GM21529 (cell line): ENCODE results near the gene FGF14.

ENCODE experiments used
- ATAC-seq: cut with Tn5 transposase; IDR thresholded peaks from one replicate; pipeline ENCODE4 v1.9.1; 2021; ENCODE audit not compliant: unreplicated experiment

Gene FGF14

DNA sequence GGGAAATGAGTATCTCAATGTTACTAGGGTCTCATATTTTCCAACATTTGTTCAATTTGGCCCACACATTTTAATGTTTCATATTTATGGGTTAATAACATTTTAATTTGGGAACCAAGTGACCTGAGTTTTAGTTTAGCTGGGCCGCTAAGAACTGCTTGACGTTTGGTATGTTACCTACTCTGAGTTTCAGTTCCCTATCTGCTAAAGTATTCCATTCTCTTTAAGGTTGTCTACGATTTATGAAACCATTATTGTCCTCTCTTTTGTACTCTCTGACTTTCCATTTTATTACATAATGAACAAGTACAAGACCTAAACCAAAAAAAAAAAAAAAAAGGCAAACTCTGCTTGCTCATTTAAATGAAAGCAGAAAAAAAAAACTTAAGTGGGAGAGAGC is 89.9 kb downstream of the FGF14 start:
- no peak for ATAC-seq

DNA sequence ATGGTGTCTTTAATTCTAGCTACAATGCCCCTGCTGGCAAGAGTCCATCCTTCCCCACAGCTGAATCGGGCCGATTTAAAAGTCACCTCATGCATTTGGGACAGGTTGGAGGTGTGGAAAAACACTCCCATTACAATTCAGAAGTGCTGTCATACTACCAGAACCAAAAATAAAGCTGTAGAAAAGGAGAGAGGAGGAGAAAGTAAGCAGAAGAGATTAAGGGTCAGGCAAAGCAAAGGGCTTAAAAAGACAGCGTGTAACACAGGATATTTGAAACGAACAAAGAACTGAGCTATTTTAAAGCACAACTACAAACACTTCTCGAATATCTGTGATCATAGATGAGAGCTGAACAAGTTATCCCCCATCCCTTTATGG is 90.4 kb downstream of the FGF14 start:
- no peak for ATAC-seq

- ATAC-seq: no peak
Observed at GRCh38 chr13:102310691-102311418, 91.0 kb downstream of the FGF14 start.

GRCh38 chr13:102309110-102309509 is 92.7 kb downstream of the FGF14 start:
- no peak for ATAC-seq

- ATAC-seq: no peak
Observed at GRCh38 chr13:102302534-102302933, 99.3 kb downstream of the FGF14 start.

GRCh38 chr13:102300379-102300778 is 101.5 kb downstream of the FGF14 start:
- no peak for ATAC-seq

DNA sequence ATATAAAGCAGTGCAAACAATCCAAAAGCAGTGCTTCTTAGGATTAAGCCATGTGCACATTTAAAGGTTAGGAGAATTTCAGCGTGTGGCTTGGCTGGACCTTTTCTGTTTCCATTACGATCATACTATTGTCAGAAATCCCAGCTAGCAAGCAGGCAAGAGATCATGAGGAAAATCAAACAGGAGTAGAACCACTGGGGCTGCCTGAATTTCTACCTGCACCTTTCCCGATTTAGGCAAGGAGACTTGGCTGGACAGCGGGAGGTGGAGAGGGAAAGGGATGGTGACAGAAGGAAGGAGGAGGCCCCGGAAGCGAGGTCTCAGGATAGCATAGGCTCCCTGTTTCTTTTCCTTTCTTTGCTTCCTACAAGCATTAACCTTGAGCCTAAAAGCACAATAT is 102.5 kb downstream of the FGF14 start:
- ATAC-seq: no peak

GRCh38 chr13:102298051-102298450 is 103.8 kb downstream of the FGF14 start:
- no peak for ATAC-seq

DNA sequence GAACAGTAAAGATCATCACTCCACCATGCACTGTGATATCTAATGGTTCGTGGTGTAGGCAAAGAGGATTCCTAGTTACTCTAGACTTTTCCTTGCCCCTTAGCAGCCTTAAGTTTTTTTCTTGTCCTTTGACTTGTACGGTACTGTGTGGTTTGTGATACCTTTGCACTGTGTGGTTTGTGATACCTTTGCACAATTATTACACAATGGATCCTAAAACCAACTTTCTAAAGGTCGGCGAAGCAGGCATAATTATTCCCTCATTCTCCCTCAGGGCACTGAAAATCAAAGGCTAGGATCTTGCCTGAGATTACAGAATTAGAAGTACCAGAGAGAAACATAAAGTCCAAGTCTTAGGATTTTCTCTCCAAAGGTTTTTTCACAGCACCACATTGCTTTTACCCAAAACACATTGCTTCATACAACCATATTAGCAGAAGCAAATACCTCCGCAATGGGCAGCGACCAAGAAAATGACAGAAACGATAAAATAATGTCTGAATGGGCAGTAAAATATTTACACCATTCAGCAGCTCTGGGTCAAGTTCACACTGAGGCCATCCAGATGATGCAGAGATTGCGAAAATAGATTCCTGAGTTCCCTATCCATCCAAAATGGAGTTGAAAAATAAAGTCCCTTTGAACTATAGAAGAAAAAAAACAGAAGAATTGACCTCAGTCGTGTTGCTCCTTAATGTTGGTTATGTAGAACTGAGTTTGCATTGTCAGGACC is 106.4 kb downstream of the FGF14 start:
- no peak for ATAC-seq

DNA sequence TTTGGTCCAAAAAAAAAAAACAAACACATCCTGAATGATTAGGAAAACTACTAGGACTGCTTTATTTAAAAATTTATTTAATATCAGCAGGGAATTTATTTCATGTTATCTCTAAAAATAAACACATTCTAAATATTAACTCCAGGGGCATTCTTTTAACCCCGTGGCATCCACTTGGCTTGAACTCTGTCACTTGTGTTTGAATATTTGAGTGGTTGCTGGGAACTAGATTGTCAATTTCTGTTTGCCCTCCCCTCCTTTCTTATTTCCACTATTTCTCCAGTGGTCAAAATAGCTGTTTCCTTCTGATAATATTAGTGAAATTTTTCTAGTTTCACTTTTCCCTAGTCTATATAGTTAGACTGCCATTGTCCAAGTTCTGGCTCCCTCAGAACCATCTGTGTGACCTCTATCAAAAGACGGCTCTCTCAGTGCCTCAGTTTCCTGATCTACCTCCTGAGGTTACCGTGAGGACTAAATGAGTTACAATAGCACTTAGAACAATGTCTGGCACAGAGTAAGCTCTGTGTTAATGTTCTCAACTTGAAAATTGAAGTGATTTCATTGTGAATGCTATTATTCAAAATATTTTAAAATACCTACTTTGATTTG is 107.3 kb downstream of the FGF14 start:
- ATAC-seq: no peak

GRCh38 chr13:102293723-102294122 is 108.1 kb downstream of the FGF14 start:
- no peak for ATAC-seq

DNA sequence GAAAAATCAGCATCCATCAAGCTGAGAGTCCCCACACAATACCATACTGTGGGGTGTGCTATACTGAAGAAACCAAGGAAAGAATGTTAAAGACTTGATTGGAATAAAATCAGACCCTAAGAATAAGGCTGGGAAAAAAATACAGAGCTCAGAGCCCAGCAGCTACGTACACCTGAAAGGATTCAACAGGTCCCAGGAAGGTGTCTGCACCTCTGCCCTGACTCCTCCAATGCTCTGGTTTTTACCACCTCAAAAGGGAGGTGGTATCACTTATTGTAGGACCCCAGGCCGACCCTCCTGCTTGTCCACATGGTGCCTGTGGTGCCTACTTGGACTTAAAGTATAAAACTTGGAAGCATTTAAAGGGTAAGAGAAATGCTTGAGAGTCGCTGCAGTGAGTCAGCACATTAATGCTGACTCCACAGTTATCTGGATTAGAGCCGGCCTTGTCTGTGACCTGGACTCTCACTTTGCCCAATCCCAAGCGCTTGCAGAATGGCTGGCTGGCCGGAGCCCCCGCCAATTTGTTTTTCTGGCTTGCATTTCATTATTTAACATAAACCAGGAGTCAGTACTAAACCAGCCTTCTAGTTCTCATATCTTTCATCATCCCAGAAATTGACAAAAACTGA is 110.1 kb downstream of the FGF14 start:
- no peak for ATAC-seq

DNA sequence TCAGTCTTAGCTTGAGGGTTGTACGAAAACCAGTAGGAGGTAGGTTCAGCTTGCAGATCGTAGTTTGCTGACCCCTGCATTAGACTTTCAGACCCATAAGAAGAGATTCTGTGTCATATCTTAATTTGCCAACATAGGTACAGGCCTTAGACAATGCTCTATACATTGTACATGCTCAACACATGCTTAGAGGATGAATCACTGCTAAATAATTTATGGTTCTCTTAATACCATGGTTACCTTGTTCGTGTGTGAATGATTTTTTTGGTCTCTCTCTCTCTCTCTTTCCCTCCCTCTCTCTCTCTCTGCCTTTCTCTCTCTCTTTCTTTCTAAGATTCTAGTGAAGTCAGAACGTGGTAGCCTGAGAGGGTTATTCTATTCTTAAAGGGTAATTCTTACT is 112.2 kb downstream of the FGF14 start:
- ATAC-seq: no peak

DNA sequence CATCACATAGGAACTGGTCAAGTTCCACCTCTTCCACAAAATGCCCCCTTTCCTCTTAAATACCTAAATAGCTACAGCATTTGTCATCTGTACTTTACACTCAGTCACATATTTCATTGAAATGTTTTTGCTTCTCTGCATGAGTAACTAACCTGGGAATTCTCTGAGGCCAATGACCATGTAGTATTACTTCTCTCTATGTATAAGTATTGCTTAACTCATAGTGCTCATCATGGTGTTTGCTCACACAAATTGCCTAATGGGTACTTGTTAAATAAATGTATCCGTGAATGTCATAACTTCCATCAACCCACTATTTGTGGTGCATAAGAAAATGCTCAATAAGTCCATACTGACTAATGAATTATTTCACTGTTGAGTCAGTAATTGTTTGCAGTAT is 115.5 kb downstream of the FGF14 start:
- no peak for ATAC-seq

DNA sequence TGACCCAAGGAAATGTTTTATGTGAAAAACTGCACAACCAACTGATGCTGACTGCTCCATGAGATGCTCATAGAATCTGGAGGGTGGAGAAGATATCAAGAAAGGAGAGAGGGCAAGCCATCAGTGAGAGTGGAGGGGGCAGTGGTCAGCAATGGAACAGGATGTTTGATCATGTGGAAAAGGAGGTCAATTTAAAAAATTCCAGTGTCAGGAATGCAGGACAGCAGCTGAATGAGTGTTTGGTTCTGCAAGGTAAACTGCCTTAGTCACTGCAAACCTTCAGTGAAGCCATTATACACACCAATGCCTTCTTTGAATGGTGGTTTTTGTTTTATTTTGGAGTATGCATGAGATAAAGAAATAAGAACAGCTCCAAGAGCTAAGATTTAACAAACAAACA is 121.5 kb downstream of the FGF14 start:
- no peak for ATAC-seq

DNA sequence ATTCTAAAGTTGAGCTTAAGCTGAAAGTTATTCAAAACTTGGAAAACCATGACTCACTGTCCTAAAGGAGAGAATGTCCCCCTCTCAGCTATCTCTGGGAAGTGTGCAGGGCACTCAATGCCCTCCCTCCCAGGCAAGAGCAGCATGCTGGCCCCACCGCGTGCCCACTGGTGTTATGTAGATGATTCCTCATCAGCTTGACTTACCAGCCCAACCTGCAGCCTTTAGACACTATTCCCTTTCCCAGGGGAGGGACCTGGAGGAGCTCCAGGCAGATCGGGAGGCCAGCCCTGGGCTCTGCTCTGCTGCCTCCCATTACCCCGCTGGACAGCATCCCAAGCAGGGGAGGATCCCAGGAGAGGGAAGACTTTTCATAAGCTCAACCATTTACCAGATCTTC is 124.6 kb downstream of the FGF14 start:
- ATAC-seq: no peak

DNA sequence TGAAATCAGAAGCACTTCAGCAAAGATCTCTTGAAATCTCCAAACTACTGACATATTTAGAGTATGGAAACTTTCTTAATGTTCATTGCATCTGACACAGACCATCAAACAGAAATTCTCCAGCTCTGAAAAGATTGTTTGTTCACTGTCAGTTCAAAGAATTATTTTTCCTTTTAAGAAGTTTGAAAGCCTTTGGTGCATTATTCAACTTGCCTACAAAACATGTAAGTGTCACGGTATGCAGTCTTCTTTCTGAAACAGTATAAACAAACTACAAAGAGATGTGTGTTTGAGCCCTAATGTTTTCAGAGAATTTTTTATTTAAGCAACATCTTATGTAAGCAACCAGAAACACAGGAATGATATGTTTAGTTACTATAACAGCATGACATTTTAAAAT is 125.4 kb downstream of the FGF14 start:
- ATAC-seq: no peak

- ATAC-seq: no peak
Observed at GRCh38 chr13:102275969-102276368, 125.9 kb downstream of the FGF14 start.

DNA sequence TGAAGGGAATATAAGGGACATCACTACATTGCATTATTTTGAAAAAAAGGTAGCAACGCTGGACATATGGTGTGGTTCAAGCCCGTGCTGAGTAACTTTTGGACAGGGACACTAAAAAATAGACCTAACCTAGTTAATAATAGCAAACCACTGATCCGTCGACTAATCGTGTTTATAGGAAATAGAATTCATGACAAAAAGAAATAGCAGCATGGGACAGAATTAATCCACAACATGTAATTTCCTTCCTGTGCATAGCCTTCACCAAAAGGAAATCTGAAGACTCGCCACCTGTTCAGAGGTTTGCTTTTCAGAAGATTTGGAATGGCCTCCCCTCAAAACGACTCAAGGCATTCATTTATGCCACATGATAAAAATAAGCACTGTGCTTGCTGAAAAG is 128.7 kb downstream of the FGF14 start:
- ATAC-seq: no peak

DNA sequence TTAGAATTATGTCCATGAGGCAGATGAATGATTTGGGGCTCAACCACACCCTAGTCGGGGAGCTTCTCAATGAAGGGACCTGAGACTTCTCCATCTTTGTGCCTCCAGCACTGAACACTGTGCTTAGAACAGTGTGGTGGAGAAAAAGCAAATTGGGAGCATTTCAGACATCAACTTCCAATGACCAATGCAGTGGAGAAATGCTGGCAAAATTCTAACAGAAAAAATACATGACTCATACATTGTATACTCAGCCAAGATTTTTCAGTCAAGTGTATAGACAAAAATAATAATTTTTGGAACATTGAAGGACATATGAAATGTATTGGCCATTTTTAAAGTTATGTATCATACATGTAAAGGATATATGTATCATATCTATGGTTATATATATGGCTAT is 134.7 kb downstream of the FGF14 start:
- ATAC-seq: no peak

DNA sequence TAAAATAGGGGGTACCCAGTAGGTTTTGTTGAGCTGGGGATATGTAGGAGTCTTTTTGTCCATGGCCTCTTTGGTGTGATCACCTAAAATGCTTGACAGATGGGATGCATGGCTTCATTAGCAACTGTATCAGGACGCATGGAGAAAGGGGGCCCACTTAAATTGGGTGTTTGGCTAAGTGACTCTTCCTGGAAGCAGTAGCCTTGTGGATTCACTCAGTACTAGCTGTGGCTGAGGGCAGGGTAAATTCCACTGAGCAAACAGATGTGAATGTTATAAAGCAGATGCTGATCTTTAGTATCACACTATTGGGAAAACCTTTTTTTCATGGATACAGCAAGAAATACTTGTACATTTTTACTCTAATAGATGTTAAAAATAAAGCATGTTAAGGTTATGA is 140.0 kb downstream of the FGF14 start:
- ATAC-seq: no peak

DNA sequence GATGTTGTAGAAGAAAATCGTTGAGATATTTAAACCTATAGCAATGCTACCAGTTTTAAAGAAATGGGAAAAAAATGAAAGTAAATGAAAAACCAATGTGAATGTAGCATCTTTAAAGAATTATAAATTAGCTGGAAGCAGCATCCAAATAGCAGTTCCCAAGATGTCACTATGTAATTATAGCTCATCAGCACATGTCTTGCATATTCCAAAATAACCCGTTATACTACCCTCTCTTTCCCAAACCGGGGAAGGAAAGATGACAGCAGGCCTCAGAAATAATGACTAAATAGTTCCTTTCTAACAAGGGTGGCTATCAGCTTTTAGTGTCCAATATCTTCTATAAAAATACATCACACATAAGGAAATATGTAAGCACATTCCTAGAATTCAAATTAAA is 140.5 kb downstream of the FGF14 start:
- ATAC-seq: no peak
